EL (cell line): ENCODE data around the gene ARPC1A.
"Not testable (repeated sequence)": the region's sequence is repeated elsewhere in the genome, so short reads cannot be mapped to it uniquely, and the experiment has no call there.

Source experiments
- DNase-seq: peaks from one replicate; pipeline ENCODE4 v3.0.0-alpha.2; 2016

Gene ARPC1A

GRCh38 chr7:99324559-99324958 is 1.1 kb upstream of the ARPC1A start:
- no peak for DNase-seq

DNA sequence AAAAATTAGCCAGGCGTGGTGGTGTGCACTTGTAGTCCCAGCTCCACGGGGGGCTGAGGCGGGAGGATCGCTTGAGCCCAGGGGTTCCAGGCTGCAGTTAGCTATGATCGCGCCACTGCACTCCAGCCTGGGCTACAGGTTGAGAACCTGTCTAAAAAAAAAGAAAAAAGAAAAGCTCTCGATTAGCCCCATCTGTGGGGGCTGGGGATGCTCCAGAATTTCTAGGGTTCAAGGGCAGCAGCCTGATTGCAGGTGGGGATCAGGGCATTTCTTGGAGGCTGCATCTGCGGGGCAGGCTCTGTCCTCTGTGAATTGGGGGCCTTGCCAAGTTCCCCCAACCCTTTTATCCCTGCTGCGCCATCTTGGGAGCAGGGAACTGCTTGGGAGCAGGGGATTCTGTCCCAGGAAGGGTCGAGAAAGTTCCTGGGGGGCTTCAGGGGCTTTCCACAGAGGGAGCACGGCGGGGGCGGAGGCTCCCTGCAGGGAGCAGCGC is 651 bp upstream of the ARPC1A start:
- no peak for DNase-seq

DNA sequence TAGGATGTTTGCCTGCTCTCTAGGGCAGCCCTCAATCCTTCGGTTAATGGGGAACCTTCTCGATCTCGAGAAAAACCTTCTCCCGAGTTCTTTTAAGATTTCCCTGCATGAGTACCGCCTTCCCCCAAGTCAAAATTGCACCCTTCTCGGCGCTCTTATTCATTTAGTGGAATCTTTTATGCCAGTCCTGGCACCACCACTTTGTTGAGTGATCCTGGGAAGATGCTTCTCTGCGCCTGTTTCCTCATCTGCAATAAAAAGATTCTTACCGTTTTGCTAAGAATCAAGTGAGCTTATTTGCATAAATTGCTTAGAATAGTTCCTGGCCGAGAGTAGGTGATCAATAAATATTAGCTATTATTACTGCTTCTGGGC is 697 bp downstream of the ARPC1A start:
- DNase-seq = no peak

DNA sequence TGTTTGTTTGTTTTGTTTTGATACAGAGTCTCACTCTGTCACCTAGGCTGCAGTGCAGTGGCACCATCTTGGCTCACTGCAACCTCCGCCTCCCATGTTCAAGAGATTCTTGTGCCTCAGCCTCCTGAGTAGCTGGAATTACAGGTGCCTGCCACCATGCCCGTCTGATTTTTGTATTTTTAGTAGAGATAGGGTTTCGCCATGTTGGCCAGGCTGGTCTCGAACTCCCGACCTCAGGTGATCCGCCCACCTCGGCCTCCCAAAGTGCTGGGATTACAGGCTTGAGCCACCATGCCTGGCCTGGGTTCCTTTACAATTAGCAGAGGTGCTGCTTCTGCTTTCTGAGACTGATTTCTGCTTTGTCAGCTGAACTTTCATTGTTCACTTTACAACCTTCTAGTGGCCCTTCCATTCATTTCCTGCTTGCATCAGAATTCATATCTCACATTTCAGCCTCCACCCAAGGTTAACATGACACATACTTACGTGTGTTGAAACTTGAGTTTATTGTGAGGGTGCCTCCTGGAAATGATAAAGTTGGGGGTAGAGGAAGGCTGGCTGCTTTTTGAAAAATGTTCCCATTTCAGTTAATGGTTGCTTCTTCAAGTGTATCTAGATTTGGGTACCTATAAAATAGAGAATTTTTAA is 4.7 kb downstream of the ARPC1A start:
- DNase-seq = peak; percentile 81

DNA sequence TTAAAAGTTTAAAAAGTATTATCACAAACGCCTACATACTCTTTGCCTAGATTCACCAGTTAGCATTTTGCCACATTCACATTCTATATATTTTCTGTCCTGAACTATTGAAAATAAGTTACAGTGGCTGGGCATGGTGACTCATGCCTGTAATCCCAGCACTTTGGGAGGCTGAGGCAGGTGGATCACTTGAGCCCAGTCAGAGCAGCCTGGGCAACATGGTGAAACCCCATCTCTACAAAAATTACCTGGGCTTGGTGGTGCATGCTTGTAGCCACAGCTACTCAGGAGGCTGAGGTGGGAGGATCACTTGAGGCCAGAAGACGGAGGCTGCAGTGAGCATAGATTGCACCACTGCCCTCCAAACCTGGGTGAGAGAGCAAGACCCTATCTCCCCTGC is 5.3 kb downstream of the ARPC1A start:
- DNase-seq = peak; percentile 22

- DNase-seq = no peak
Measured at GRCh38 chr7:99339595-99339994, 13.9 kb downstream of the ARPC1A start.

GRCh38 chr7:99340659-99341058 is 15.0 kb downstream of the ARPC1A start:
- peak; percentile 23 for DNase-seq

GRCh38 chr7:99344061-99344647 is 18.5 kb downstream of the ARPC1A start:
- DNase-seq = no peak

GRCh38 chr7:99350641-99351040 is 24.9 kb downstream of the ARPC1A start:
- not testable (repeated sequence) for DNase-seq

GRCh38 chr7:99352247-99352646 is 26.5 kb downstream of the ARPC1A start:
- DNase-seq = no peak

DNA sequence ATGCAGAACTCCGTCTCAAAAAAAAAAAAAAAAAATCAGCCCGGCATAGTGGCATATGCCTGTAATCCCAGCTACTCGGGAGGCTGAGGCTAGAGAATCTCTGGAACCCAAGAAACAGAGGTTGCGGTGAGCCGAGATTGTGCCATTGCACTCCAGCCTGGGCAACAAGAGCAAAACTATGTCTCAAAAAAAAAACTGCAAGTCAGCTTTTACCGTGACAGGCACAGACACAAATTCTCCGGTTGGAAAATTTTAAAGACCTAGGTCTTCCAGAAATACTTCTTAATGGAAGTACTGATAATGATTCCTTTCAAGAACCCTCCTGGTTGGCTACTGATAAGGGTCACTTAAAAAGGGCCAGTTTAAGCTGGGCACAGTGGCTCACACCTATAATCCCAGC is 29.4 kb downstream of the ARPC1A start:
- no peak for DNase-seq

DNA sequence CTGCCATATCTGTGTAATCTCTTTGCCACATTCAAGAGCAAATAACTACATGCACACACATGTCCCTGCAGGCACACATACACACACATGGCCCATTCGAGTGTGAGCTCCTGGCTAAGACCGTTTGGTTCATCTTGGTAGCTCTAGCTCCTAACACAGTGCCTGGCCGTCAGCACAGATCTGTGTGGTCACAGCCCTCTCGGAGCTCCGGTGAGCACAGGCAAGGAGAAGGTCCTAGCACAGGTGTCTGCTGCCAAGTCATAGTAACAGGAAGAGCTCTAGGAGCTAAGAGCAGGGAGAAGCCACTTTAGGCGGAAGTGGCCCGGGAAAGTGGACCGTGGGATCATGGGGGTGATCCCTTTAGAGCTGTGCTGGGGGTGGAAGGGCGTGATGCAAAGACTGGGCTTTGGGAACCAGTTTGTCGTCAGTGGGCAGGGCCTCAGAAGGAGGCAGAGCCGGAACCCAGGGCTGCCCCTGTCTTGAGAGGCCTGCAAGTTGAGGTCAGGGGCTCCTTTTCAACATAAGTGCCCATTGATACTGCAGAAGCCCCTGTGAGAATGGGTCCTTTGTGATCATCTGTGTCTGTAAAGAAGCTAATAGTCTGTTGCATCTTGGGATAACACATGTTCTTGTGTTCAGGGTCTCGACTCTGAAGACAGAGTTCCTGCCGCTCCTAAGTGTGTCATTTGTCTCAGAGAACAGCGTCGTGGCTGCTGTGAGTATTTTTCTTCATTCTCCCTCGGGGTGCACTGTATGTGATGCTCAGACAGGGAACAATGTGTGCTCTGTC is 32.2 kb downstream of the ARPC1A start:
- DNase-seq = no peak

DNA sequence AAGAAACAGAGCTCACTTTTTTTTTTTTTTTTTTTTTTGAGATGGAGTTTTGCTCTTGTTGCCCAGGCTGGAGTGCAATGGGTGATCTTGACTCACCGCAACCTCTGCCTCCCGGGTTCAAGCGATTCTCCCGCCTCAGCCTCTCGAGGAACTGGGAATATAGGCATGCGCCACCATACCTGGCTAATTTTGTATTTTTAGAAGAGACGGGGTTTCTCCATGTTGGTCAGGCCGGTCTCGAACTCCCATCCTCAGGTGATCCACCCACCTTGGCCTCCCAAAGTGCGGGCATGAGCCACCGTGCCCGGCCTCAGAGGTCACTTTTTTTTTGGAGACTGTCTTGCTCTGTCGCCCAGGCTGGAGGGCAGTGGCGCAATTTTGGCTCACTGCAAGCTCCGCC is 32.8 kb downstream of the ARPC1A start:
- not testable (repeated sequence) for DNase-seq

GRCh38 chr7:99359465-99360154 is 33.9 kb downstream of the ARPC1A start:
- DNase-seq = no peak

- peak; percentile 74 for DNase-seq
Measured at GRCh38 chr7:99362801-99363200, 37.1 kb downstream of the ARPC1A start.

- DNase-seq = no peak
Measured at GRCh38 chr7:99363286-99363685, 37.6 kb downstream of the ARPC1A start.

GRCh38 chr7:99365318-99366141 is 39.8 kb downstream of the ARPC1A start:
- DNase-seq = no peak

GRCh38 chr7:99366646-99367045 is 40.9 kb downstream of the ARPC1A start:
- DNase-seq = no peak

- DNase-seq = no peak
Measured at GRCh38 chr7:99368750-99369389, 43.2 kb downstream of the ARPC1A start.

GRCh38 chr7:99369767-99370391 is 44.2 kb downstream of the ARPC1A start:
- DNase-seq = no peak

- DNase-seq = no peak
Measured at GRCh38 chr7:99371376-99371920, 45.8 kb downstream of the ARPC1A start.
